GM18502 (cell line): ENCODE measurements around the gene DAP.
A peak's percentile ranks its signal among the peaks of the same experiment; 100 is the strongest.
"Not testable (repeated sequence)": the region's sequence is repeated elsewhere in the genome, so short reads cannot be mapped to it uniquely, and the experiment has no call there.

ENCODE experiments used
- ATAC-seq: cut with Tn5 transposase; IDR thresholded peaks from one replicate; pipeline ENCODE4 v1.9.1; 2021; ENCODE audit warnings: mild to moderate bottlenecking; ENCODE audit not compliant: unreplicated experiment, poor library complexity

DAP gene

GRCh38 chr5:10660720-10661387 lies 100.2 kb downstream of the DAP start:
- no peak for ATAC-seq

- ATAC-seq = no peak
Observed at GRCh38 chr5:10660135-10660534, 100.9 kb downstream of the DAP start.

GRCh38 chr5:10658265-10658664 lies 102.8 kb downstream of the DAP start:
- ATAC-seq = no peak

- ATAC-seq = no peak
Observed at GRCh38 chr5:10655972-10656830, 104.8 kb downstream of the DAP start.

- ATAC-seq = no peak
Observed at GRCh38 chr5:10655161-10655971, 105.7 kb downstream of the DAP start.

GRCh38 chr5:10654566-10654965 lies 106.5 kb downstream of the DAP start:
- ATAC-seq = no peak

GRCh38 chr5:10653751-10654400 lies 107.2 kb downstream of the DAP start:
- no peak for ATAC-seq

GRCh38 chr5:10653043-10653442 lies 108.0 kb downstream of the DAP start:
- ATAC-seq = no peak

GRCh38 chr5:10652606-10653005 lies 108.4 kb downstream of the DAP start:
- ATAC-seq = no peak

GRCh38 chr5:10652151-10652550 lies 108.9 kb downstream of the DAP start:
- ATAC-seq = no peak

GRCh38 chr5:10649666-10650380 lies 111.2 kb downstream of the DAP start:
- no peak for ATAC-seq

- no peak for ATAC-seq
Observed at GRCh38 chr5:10648806-10649665, 112.0 kb downstream of the DAP start.

GRCh38 chr5:10647640-10648039 lies 113.4 kb downstream of the DAP start:
- no peak for ATAC-seq

GRCh38 chr5:10645671-10646070 lies 115.4 kb downstream of the DAP start:
- ATAC-seq = peak; percentile 16

GRCh38 chr5:10645146-10645545 lies 115.9 kb downstream of the DAP start:
- ATAC-seq = peak; percentile 57

GRCh38 chr5:10644192-10644591 lies 116.8 kb downstream of the DAP start:
- no peak for ATAC-seq

GRCh38 chr5:10642367-10642766 lies 118.7 kb downstream of the DAP start:
- ATAC-seq = no peak

- ATAC-seq = no peak
Observed at GRCh38 chr5:10639846-10640368, 121.1 kb downstream of the DAP start.

- not testable (repeated sequence) for ATAC-seq
Observed at GRCh38 chr5:10638723-10639122, 122.3 kb downstream of the DAP start.
